Type B pancreatic cell (in vitro differentiated cells): ENCODE measurements around the gene TRIO. TPM values are rescaled to one million over a fixed set of nuclear protein-coding genes. Genes with fewer than 3 reads are reported as not detected.

Experiments
- DNase-seq: peaks from one replicate; pipeline ENCODE4 v3.0.0; 2021; ENCODE audit warnings: mixed read lengths; ENCODE audit not compliant: unreplicated experiment; ENCODE audit errors: extremely low spot score
- H3K27ac Mint-ChIP-seq: 2 replicates; pipeline ENCODE4 v1.8.0; 2021; ENCODE audit warnings: mild to moderate bottlenecking, mixed read lengths
- H3K27me3 Mint-ChIP-seq: 2 replicates; pipeline ENCODE4 v1.8.0; 2021; ENCODE audit warnings: mixed read lengths
- H3K36me3 Mint-ChIP-seq: 2 replicates; pipeline ENCODE4 v1.8.0; 2021; ENCODE audit warnings: mixed read lengths
- H3K4me1 Mint-ChIP-seq: one replicate; pipeline ENCODE4 v1.8.0; 2021; ENCODE audit warnings: mixed read lengths; ENCODE audit not compliant: unreplicated experiment
- H3K4me3 Mint-ChIP-seq: 2 replicates; pipeline ENCODE4 v1.8.0; 2021; ENCODE audit warnings: mild to moderate bottlenecking, mixed read lengths
- H3K9me3 Mint-ChIP-seq: 2 replicates; pipeline ENCODE4 v1.8.0; 2021; ENCODE audit warnings: mixed read lengths
- CTCF ChIP-seq: fragments of 200-600 bp; sonication (generic); conservative IDR thresholded peaks from 2 replicates; pipeline ENCODE4 v1.5.0; 2021; ENCODE audit warnings: antibody characterized with exemption, mild to moderate bottlenecking
- total RNA-seq: library from RNA; stranded (reverse); gene quantifications from 2 replicates; pipeline ENCODE4 v1.2.1, GENCODE V29; 2021; ENCODE audit warnings: low replicate concordance

TRIO gene
- total RNA-seq, 1 donor from 2014 or later: 145 TPM

GRCh38 chr5:14209222-14209822 is 66.2 kb downstream of the TRIO start:
- Mint-ChIP-seq H3K9me3 (no peaks in the 10 kb centered on the region), H3K4me1 (peaks cover 46% of the 10 kb centered on the region), H3K36me3 (peaks cover 3% of the 10 kb centered on the region), H3K4me3 (no peak overlapping the region), H3K27me3 (no peaks in the 10 kb centered on the region), H3K27ac (no peak overlapping the region)
- no peak for DNase-seq
- no peak for TF ChIP-seq CTCF

GRCh38 chr5:14209836-14210235 is 66.7 kb downstream of the TRIO start:
- H3K27me3 Mint-ChIP-seq: no peaks in the 10 kb centered on the region
- H3K27ac Mint-ChIP-seq: no peak overlapping the region
- no peak overlapping the region for H3K4me3 Mint-ChIP-seq
- peaks cover 45% of the 10 kb centered on the region for H3K4me1 Mint-ChIP-seq
- no peak for DNase-seq
- TF ChIP-seq CTCF: no peak
- H3K36me3 Mint-ChIP-seq: peaks cover 3% of the 10 kb centered on the region
- H3K9me3 Mint-ChIP-seq: no peaks in the 10 kb centered on the region

GRCh38 chr5:14210729-14211128 is 67.6 kb downstream of the TRIO start:
- no peak for TF ChIP-seq CTCF
- Mint-ChIP-seq H3K4me3 (no peak overlapping the region), H3K27ac (no peak overlapping the region), H3K9me3 (no peaks in the 10 kb centered on the region), H3K36me3 (peaks cover 3% of the 10 kb centered on the region), H3K27me3 (no peaks in the 10 kb centered on the region), H3K4me1 (peaks cover 44% of the 10 kb centered on the region)
- no peak for DNase-seq

DNA sequence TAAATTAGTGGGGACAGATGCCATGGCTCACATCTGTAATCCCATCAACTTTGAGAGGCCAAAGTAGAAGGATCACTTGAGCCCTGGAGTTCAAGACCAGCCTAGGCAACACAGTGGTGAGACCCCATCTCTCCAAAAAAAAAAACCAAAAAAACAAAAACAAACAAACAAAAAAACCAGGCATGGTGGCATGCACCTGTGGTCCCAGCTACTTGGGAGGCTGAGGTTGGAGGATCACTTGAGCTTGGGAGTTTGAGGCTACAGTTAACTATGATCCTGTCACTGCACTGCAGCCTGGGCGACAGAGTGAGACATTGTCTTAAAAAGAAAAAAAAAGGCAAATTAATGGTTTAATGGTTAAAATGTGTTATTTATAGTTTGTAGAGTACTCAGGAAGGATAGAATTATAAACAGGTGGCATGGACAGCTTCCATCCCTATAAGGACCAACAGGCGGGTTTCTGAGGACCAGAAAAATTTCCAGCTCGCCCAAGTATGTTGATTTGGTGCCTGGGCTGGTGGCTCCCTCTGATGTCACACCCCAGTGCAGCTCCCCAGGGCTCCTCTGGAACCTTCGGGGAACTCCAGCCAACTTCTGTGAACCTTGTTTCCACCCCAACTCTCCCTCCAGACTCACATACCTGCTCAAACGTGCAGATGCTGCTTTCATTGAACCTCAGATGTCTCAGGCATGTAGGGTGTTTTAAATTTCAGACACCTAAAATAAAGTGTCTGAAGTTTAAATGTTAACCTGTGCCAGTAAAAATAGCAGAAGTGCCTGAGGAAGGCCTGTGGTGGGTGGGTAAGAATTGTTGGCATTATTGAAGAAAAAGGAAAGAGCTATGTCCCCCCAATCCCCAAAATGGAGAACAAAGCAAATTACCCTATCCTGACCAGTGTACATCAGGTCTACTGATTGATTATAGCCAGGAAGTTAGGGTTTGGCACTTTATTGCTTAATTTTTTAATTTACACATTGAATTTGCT is 69.0 kb downstream of the TRIO start:
- no peak for TF ChIP-seq CTCF
- H3K9me3 Mint-ChIP-seq: peaks cover 3% of the 10 kb centered on the region
- DNase-seq: no peak
- no peak overlapping the region for H3K4me3 Mint-ChIP-seq
- H3K4me1 Mint-ChIP-seq: peaks cover 54% of the 10 kb centered on the region
- no peaks in the 10 kb centered on the region for H3K27me3 Mint-ChIP-seq
- H3K36me3 Mint-ChIP-seq: no peaks in the 10 kb centered on the region
- H3K27ac Mint-ChIP-seq: no peak overlapping the region

GRCh38 chr5:14212838-14213237 is 69.7 kb downstream of the TRIO start:
- no peaks in the 10 kb centered on the region for H3K27me3 Mint-ChIP-seq
- H3K36me3 Mint-ChIP-seq: no peaks in the 10 kb centered on the region
- no peak for TF ChIP-seq CTCF
- no peak for DNase-seq
- peaks cover 3% of the 10 kb centered on the region for H3K9me3 Mint-ChIP-seq
- peaks cover 59% of the 10 kb centered on the region for H3K4me1 Mint-ChIP-seq
- peak overlapping the region; percentile 21 for H3K27ac Mint-ChIP-seq
- no peak overlapping the region for H3K4me3 Mint-ChIP-seq
